Urinary bladder (tissue), 4 donors: ENCODE data around the gene MYMK. TPM values are rescaled to one million over a fixed set of nuclear protein-coding genes. Genes with fewer than 3 reads are reported as not detected.

ENCODE experiments used
- DNase-seq: peaks from one replicate; pipeline ENCODE4 v3.0.0-alpha.2; 2015; ENCODE audit errors: extremely low spot score
- H3K27ac ChIP-seq: one replicate; pipeline ENCODE4 v1.5.1; 2013; ENCODE audit warnings: low read depth, mild to moderate bottlenecking, moderate library complexity
- H3K36me3 ChIP-seq: one replicate; pipeline ENCODE4 v1.6.1; 2013; ENCODE audit warnings: mild to moderate bottlenecking, moderate library complexity; ENCODE audit not compliant: insufficient read depth
- H3K4me1 ChIP-seq: one replicate; pipeline ENCODE4 v1.6.1; 2013; ENCODE audit warnings: mild to moderate bottlenecking, moderate library complexity; ENCODE audit not compliant: insufficient read depth
- H3K4me3 ChIP-seq: one replicate; pipeline ENCODE4 v1.5.1; 2013; ENCODE audit warnings: low read depth, low read length
- WGBS: extraction: QIAGEN DNeasy Blood & Tissue Kit; methylation state at CpG from one replicate; pipeline ENCODE4 v1.1.7; 2013; 5-methylcytosine and 5-hydroxymethylcytosine counted together
- polyA plus RNA-seq: library from polyadenylated mRNA; stranded (reverse); fragments of 200-250 nt; gene quantifications from one replicate; pipeline ENCODE4 v1.2.3, GENCODE V29; 2013
- total RNA-seq: library from RNA; depleted of rRNA; stranded (reverse); fragments of >200 nt; gene quantifications from one replicate; pipeline ENCODE4 v1.2.3, GENCODE V29; 2014
- donor health status: healthy with polysubstance abuse.
- donor health status: healthy.

MYMK gene
- total and polyA plus RNA-seq, 2 donors: 1.2 TPM; not detected in 1

DNA sequence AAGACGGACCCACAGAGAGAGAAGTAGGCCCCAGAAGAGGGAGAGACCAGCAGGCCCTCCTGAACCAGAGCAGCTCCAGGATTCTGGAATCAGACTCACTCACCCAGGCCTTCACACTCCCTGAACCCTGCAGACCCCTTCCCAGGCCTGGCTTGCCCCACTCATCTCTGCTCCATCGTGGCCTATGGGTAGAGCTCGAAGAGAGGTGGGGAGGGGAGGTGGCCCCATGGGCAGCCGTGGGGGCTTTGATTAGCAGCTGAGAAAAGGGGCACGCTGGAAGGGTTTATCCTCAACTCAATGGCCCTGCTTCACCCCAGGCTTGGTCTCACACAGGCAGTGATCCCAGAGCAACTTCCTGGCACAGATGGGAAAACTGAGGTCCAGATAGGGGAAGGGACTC, 613 bp downstream of the MYMK start:
- 85% methylated on average over 5 of the region's 5 CpGs for WGBS
- no peak for DNase-seq
- Histone ChIP-seq H3K36me3 (no peaks in the 10 kb centered on the region), H3K27ac (no peak overlapping the region), H3K4me1 (no peaks in the 10 kb centered on the region), H3K4me3 (no peak overlapping the region)

DNA sequence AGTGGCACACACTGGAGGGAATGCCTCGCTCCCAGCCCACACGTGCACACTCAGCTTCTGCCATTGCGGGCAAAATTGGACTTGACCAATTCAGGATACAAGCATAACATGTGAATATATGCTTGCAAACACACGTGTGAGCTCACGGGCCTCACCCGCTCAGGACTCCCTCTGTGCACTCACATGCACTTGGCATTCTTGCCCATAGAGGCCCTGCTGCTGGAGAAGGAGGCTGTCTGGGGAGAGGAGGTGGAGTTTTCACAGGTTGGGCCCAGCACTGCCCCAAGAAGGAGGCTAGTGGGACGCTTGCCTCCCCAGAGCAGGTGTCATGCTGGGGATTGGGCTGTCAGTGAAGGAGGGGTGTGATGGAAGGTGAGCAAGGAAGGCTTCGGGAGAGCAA, 1.7 kb downstream of the MYMK start:
- Histone ChIP-seq H3K4me3 (no peak overlapping the region), H3K27ac (no peak overlapping the region), H3K36me3 (no peaks in the 10 kb centered on the region), H3K4me1 (no peaks in the 10 kb centered on the region)
- no peak for DNase-seq
- 90% methylated on average over 8 of the region's 8 CpGs for WGBS

- no peak for DNase-seq
- Histone ChIP-seq H3K4me1 (no peaks in the 10 kb centered on the region), H3K36me3 (no peaks in the 10 kb centered on the region), H3K4me3 (no peak overlapping the region), H3K27ac (no peak overlapping the region)
- WGBS: 83% methylated on average over 14 of the region's 14 CpGs
These were observed 2.5 kb downstream of the MYMK start for GRCh38 chr9:133522073-133522910.

- no peaks in the 10 kb centered on the region for H3K36me3 ChIP-seq
- DNase-seq: no peak
- H3K4me3 ChIP-seq: no peak overlapping the region
- WGBS: 92% methylated on average over 21 of the region's 21 CpGs
- no peaks in the 10 kb centered on the region for H3K4me1 ChIP-seq
- H3K27ac ChIP-seq: no peak overlapping the region
These were observed 3.4 kb downstream of the MYMK start for GRCh38 chr9:133521122-133522072.

GRCh38 chr9:133520121-133520835, 4.5 kb downstream of the MYMK start:
- Histone ChIP-seq H3K4me1 (no peaks in the 10 kb centered on the region), H3K4me3 (no peak overlapping the region), H3K27ac (no peak overlapping the region), H3K36me3 (no peaks in the 10 kb centered on the region)
- DNase-seq: no peak
- 84% methylated on average over 24 of the region's 24 CpGs for WGBS

DNA sequence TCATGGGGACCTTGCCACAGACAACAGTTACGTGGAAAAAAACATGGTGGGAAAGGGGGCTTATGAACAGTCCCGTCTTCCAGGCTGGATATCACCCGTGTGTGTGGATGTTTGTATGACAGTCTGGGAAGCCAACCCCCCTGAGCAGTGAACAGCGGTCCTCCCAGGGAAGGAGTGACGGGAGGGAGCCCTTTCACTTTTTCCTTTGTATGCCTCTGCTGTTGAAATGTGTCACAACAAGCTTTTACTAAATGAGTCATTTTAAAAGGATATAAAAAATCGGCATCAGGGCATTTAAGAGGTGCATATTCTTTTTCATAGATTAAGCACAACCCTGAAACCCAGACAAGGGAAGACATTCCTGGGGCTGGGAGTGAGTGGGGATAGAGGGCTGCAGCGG, 5.1 kb downstream of the MYMK start:
- Histone ChIP-seq H3K4me3 (no peak overlapping the region), H3K27ac (no peak overlapping the region), H3K36me3 (no peaks in the 10 kb centered on the region), H3K4me1 (no peaks in the 10 kb centered on the region)
- 58% methylated on average over 7 of the region's 7 CpGs for WGBS
- DNase-seq: no peak

DNA sequence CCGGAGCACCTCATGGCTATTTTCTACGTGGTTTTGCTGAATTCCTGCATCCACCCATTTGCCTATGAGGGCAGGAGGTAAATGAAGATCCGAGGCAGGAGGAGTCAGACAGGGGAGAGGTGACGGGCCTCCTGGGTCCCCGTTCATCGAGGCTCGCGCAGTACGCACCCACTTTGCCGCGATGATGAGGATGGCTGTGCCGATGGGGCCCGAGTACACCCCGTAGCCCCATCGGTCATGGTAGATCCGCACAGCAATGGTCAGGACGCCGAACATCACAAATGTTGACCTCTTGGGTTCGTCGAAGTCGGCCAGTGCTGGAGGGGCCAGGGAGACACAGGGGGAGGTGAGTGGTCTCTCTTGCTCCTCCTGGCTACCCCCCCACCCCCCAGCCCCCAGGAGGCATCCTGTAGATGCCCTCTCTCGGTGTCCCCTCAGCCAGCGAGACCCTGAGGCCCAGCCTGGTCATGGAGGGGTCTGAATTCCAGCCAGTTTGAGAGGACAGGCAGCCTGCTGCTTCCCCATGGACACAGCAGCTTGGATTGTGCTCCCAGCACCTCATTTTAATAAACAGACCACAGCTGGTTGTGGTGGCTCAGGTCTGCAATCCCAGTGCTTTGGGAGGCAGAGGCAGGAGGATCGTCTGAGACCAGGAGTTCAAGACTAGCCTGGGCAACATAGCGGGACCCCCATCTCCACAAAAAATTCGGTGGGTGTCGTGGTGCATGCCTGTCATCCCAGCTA, 5.9 kb downstream of the MYMK start:
- Histone ChIP-seq H3K36me3 (no peaks in the 10 kb centered on the region), H3K4me1 (no peaks in the 10 kb centered on the region), H3K4me3 (no peak overlapping the region), H3K27ac (no peak overlapping the region)
- no peak for DNase-seq
- WGBS: 91% methylated on average over 27 of the region's 27 CpGs

GRCh38 chr9:133518200-133518599, 6.6 kb downstream of the MYMK start:
- Histone ChIP-seq H3K27ac (no peak overlapping the region), H3K4me3 (no peak overlapping the region), H3K4me1 (no peaks in the 10 kb centered on the region), H3K36me3 (no peaks in the 10 kb centered on the region)
- 86% methylated on average over 5 of the region's 5 CpGs for WGBS
- DNase-seq: no peak

DNA sequence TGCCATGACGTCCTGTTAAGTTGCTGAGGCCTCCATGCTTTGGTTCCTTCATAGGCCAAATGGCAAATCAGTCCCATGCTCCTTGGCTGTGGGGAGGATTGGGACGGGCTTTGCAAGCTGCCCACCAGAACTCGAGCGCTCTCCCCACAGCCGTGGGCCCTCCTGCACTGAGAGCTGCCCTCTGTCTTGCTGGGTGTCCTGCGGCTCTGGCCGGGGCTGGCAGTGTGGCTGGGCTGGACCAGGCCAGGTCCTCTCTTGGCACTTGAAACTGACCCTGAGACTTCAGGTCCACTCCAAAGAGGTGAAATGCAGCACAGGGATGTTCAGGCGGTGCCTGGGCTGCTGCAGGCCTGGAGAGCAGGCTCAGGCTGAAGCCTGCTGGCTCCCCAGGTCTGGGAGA, 7.0 kb downstream of the MYMK start:
- no peak for DNase-seq
- no peak overlapping the region for H3K27ac ChIP-seq
- H3K4me1 ChIP-seq: no peaks in the 10 kb centered on the region
- H3K4me3 ChIP-seq: no peak overlapping the region
- no peaks in the 10 kb centered on the region for H3K36me3 ChIP-seq
- WGBS: 80% methylated on average over 8 of the region's 8 CpGs

DNA sequence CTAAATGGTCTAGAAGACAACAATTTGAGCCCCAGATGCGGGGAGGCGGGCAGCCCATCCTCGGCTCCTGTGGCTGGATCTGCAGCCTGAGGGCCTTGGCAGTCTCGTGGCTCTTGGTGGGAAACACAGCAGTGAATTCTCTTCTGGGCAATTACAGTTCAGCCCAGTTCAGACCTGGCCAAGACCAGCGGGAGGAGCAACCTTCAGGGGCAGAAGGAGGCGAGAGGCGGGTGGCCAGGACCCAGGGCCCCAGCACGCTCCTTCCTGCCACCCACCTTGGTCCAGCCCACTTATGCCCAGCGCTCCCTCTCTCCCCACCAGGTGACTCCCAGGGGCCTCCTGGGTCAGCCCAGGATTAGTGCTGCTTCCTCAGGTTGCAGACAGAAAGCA, 7.8 kb downstream of the MYMK start:
- no peak for DNase-seq
- 93% methylated on average over 9 of the region's 9 CpGs for WGBS

GRCh38 chr9:133516256-133516960, 8.4 kb downstream of the MYMK start:
- WGBS: 86% methylated on average over 11 of the region's 11 CpGs
- no peak overlapping the region for H3K27ac ChIP-seq
- no peak for DNase-seq
- H3K4me3 ChIP-seq: no peak overlapping the region
- no peaks in the 10 kb centered on the region for H3K4me1 ChIP-seq
- H3K36me3 ChIP-seq: no peaks in the 10 kb centered on the region

More for the DNA sequence above, 7.8 kb downstream of the MYMK start:
- Histone ChIP-seq H3K36me3 (no peaks in the 10 kb centered on the region), H3K27ac (no peak overlapping the region), H3K4me3 (no peak overlapping the region), H3K4me1 (no peaks in the 10 kb centered on the region)

DNA sequence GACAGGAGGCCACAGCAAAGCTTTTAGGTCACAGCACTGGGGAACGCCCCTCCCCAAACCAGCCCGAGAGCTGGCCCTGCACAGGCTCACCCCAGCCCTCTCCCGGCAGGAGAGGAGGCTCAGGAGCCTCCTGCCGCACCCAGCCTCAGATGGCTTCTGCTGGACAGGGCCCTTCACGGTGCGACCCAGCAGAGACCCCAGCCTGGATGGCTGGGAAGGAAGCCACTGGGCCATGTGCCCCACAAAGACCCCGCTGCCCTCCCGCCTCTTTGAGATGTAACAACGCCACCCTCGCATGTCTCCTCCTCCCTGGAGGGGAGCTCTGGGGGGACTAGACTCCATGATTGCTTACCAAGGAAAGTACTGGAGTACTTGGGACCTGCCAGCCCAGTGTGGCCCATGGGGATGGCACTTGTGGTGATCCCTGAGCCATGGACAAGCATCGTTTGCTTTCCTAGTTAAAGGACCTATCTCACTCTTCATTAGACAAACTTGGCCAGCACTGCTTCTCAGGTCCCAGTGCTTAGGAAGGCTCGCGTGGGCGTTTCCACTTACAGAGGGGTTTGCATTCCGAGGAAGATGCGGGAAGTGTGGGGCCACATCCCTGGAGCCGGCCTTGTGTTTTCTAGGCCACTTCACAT, 9.0 kb downstream of the MYMK start:
- no peak overlapping the region for H3K27ac ChIP-seq
- no peak for DNase-seq
- no peak overlapping the region for H3K4me3 ChIP-seq
- WGBS: 91% methylated on average over 17 of the region's 17 CpGs
- no peaks in the 10 kb centered on the region for H3K36me3 ChIP-seq
- no peaks in the 10 kb centered on the region for H3K4me1 ChIP-seq
